ENCODE results near the gene TMEM238L.

TMEM238L gene

GRCh38 chr17:10806545-10807262 lies 2.8 kb upstream of the TMEM238L start:
- no peak for FAIRE-seq
- DNase-seq (ENCODE audit: insufficient read length, low spot score): no peak
- TF ChIP-seq SPI1 (IDR thresholded peaks at IDR 0.05; ENCODE audit: low read depth, low read length): no peak
- no peak for TF ChIP-seq POLR2AphosphoS5 (IDR thresholded peaks at IDR 0.05; ENCODE audit: low read depth, low read length)
- TF ChIP-seq POU2F2 (IDR thresholded peaks at IDR 0.05; ENCODE audit: low read depth, low read length): no peak
- no peak for TF ChIP-seq POLR2A (IDR thresholded peaks at IDR 0.05; ENCODE audit: low read depth, low read length)
- TF ChIP-seq TAF1 (IDR thresholded peaks at IDR 0.05; ENCODE audit: low read depth, low read length): no peak
- no peak for TF ChIP-seq PAX5 (IDR thresholded peaks at IDR 0.05; ENCODE audit: insufficient read depth, low read length, severe bottlenecking)

- DNase-seq (ENCODE audit: insufficient read length, low spot score): no peak
- TF ChIP-seq SPI1 (IDR thresholded peaks at IDR 0.05; ENCODE audit: low read depth, low read length) (no peak), TAF1 (IDR thresholded peaks at IDR 0.05; ENCODE audit: low read depth, low read length) (no peak), POU2F2 (IDR thresholded peaks at IDR 0.05; ENCODE audit: low read depth, low read length) (no peak), POLR2A (IDR thresholded peaks at IDR 0.05; ENCODE audit: low read depth, low read length) (no peak), POLR2AphosphoS5 (IDR thresholded peaks at IDR 0.05; ENCODE audit: low read depth, low read length) (no peak), PAX5 (IDR thresholded peaks at IDR 0.05; ENCODE audit: insufficient read depth, low read length, severe bottlenecking) (no peak)
Measured at GRCh38 chr17:10805911-10806310, 2.0 kb upstream of the TMEM238L start.

GRCh38 chr17:10804546-10804945 lies 647 bp upstream of the TMEM238L start:
- FAIRE-seq: no peak
- DNase-seq (ENCODE audit: insufficient read length, low spot score): no peak
- no peak for TF ChIP-seq POLR2A (IDR thresholded peaks at IDR 0.05; ENCODE audit: low read depth, low read length)
- TF ChIP-seq PAX5 (IDR thresholded peaks at IDR 0.05; ENCODE audit: insufficient read depth, low read length, severe bottlenecking): no peak
- no peak for TF ChIP-seq TAF1 (IDR thresholded peaks at IDR 0.05; ENCODE audit: low read depth, low read length)
- no peak for TF ChIP-seq POLR2AphosphoS5 (IDR thresholded peaks at IDR 0.05; ENCODE audit: low read depth, low read length)
- TF ChIP-seq POU2F2 (IDR thresholded peaks at IDR 0.05; ENCODE audit: low read depth, low read length): no peak
- no peak for TF ChIP-seq SPI1 (IDR thresholded peaks at IDR 0.05; ENCODE audit: low read depth, low read length)

More at GRCh38 chr17:10805911-10806310, 2.0 kb upstream of the TMEM238L start:
- no peak for FAIRE-seq

- DNase-seq (ENCODE audit: insufficient read length, low spot score): no peak
- FAIRE-seq: no peak
Measured at GRCh38 chr17:10803350-10803749, 549 bp downstream of the TMEM238L start.

GRCh38 chr17:10802496-10803284 lies 1.2 kb downstream of the TMEM238L start:
- FAIRE-seq (no peak), DNase-seq (ENCODE audit: insufficient read length, low spot score) (no peak)
- TF ChIP-seq POU2F2 (IDR thresholded peaks at IDR 0.05; ENCODE audit: low read depth, low read length): no peak
- no peak for TF ChIP-seq SPI1 (IDR thresholded peaks at IDR 0.05; ENCODE audit: low read depth, low read length)
- no peak for TF ChIP-seq POLR2A (IDR thresholded peaks at IDR 0.05; ENCODE audit: low read depth, low read length)

More at GRCh38 chr17:10803350-10803749, 549 bp downstream of the TMEM238L start:
- no peak for TF ChIP-seq PAX5 (IDR thresholded peaks at IDR 0.05; ENCODE audit: insufficient read depth, low read length, severe bottlenecking)
- no peak for TF ChIP-seq POLR2A (IDR thresholded peaks at IDR 0.05; ENCODE audit: low read depth, low read length)
- no peak for TF ChIP-seq POU2F2 (IDR thresholded peaks at IDR 0.05; ENCODE audit: low read depth, low read length)
- TF ChIP-seq TAF1 (IDR thresholded peaks at IDR 0.05; ENCODE audit: low read depth, low read length): no peak
- no peak for TF ChIP-seq POLR2AphosphoS5 (IDR thresholded peaks at IDR 0.05; ENCODE audit: low read depth, low read length)

GRCh38 chr17:10799407-10799806 lies 4.5 kb downstream of the TMEM238L start:
- DNase-seq (ENCODE audit: insufficient read length, low spot score) (no peak), FAIRE-seq (no peak)
- TF ChIP-seq PAX5 (IDR thresholded peaks at IDR 0.05; ENCODE audit: insufficient read depth, low read length, severe bottlenecking) (no peak), TAF1 (IDR thresholded peaks at IDR 0.05; ENCODE audit: low read depth, low read length) (no peak), POU2F2 (IDR thresholded peaks at IDR 0.05; ENCODE audit: low read depth, low read length) (no peak), SPI1 (IDR thresholded peaks at IDR 0.05; ENCODE audit: low read depth, low read length) (no peak), POLR2A (IDR thresholded peaks at IDR 0.05; ENCODE audit: low read depth, low read length) (no peak), POLR2AphosphoS5 (IDR thresholded peaks at IDR 0.05; ENCODE audit: low read depth, low read length) (no peak)

- no peak for FAIRE-seq
Measured at GRCh38 chr17:10798910-10799309, 5.0 kb downstream of the TMEM238L start.

GRCh38 chr17:10798332-10798749 lies 5.6 kb downstream of the TMEM238L start:
- TF ChIP-seq SPI1 (IDR thresholded peaks at IDR 0.05; ENCODE audit: low read depth, low read length) (no peak), POU2F2 (IDR thresholded peaks at IDR 0.05; ENCODE audit: low read depth, low read length) (no peak), POLR2A (IDR thresholded peaks at IDR 0.05; ENCODE audit: low read depth, low read length) (no peak), TAF1 (IDR thresholded peaks at IDR 0.05; ENCODE audit: low read depth, low read length) (no peak), POLR2AphosphoS5 (IDR thresholded peaks at IDR 0.05; ENCODE audit: low read depth, low read length) (no peak), PAX5 (IDR thresholded peaks at IDR 0.05; ENCODE audit: insufficient read depth, low read length, severe bottlenecking) (no peak)
- DNase-seq (ENCODE audit: insufficient read length, low spot score) (no peak), FAIRE-seq (no peak)

More at GRCh38 chr17:10798910-10799309, 5.0 kb downstream of the TMEM238L start:
- no peak for TF ChIP-seq POU2F2 (IDR thresholded peaks at IDR 0.05; ENCODE audit: low read depth, low read length)
- TF ChIP-seq PAX5 (IDR thresholded peaks at IDR 0.05; ENCODE audit: insufficient read depth, low read length, severe bottlenecking): no peak
- TF ChIP-seq SPI1 (IDR thresholded peaks at IDR 0.05; ENCODE audit: low read depth, low read length): no peak
- TF ChIP-seq POLR2AphosphoS5 (IDR thresholded peaks at IDR 0.05; ENCODE audit: low read depth, low read length): no peak
- TF ChIP-seq TAF1 (IDR thresholded peaks at IDR 0.05; ENCODE audit: low read depth, low read length): no peak
- TF ChIP-seq POLR2A (IDR thresholded peaks at IDR 0.05; ENCODE audit: low read depth, low read length): no peak
- no peak for DNase-seq (ENCODE audit: insufficient read length, low spot score)

Data from GM12891 (cell line).